Stimulated activated CD4-positive, alpha-beta T cell treated with anti-CD3 and anti-CD28 coated beads, Interleukin-2, amount 100 ng/mL, for 24 hours (primary cell): ENCODE results near the gene EIF4G3.
"Not testable (repeated sequence)": the region's sequence is repeated elsewhere in the genome, so short reads cannot be mapped to it uniquely, and the experiment has no call there.

Experiments
- DNase-seq, 2 donors: peaks; one replicate each; pipeline ENCODE4 v3.0.0-alpha.2; 2020

EIF4G3 gene

DNA sequence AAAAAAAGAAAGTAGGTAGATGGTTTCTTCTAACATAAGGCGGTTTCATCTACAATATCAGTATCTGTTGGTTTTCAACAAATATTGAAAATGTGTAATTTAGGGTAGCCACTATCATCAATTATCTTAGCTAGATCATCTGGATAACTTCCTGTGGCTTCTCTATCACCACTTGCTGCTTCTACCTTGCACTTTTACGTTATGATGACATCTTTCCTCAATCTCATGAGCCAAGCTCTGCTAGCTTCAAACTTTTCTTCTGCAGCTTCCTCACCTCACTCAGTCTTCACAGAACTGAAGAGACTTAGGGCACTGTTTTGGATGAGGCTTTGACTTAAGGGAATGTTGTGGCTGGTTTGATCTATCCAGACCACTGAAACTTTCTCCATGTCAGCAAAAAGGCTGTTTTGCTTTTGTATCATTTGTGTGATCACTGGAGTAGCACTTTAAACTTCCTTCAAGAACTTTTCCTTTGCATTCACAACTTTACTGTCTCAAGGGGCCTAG lies 244.7 kb downstream of the EIF4G3 start:
- no peak for DNase-seq

- DNase-seq = no peak
These were observed 246.3 kb downstream of the EIF4G3 start for GRCh38 chr1:20930427-20930826.

DNA sequence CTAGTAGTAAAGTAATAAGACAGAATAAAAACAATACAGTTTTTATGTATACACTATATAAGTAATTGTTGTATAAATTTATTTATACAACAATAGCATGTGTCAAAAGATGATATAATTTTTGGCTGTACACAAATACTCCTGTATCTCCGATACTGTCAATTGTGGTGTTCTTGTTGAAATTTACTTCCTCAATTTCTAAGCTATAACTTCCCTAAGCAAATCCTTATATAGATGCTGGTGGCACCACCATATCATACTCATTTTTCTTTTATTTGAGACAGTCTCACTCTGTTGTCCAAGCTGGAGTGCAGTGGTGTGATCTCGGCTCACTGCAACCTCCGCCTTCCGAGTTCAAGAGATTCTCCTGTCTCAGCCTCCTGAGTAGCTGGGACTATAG lies 248.6 kb downstream of the EIF4G3 start:
- no peak for DNase-seq

- DNase-seq = no peak
These were observed 255.4 kb downstream of the EIF4G3 start for GRCh38 chr1:20921285-20921684.

- DNase-seq = no peak
These were observed 263.5 kb downstream of the EIF4G3 start for GRCh38 chr1:20913242-20913641.

GRCh38 chr1:20907526-20907925 lies 269.2 kb downstream of the EIF4G3 start:
- not testable (repeated sequence) for DNase-seq

DNA sequence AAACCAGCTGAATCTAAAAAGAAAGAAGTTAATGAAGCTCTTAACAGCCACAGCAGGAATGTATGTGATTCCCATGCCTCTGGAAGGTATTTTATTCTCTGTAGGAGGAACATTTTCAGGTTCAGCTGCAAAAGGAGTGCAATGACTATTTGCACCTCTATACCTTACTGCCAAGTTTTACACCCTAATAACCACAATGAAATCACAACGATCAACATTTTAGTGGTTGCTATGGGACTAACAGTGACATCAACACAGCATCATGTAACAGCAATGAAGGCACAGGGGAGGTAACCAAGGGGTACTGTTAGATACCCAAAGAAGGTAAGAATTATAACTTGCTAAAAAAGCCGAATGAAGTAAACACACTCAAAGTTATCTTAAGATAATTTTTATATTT lies 273.3 kb downstream of the EIF4G3 start:
- no peak for DNase-seq

GRCh38 chr1:20900056-20900455 lies 276.6 kb downstream of the EIF4G3 start:
- DNase-seq = no peak

- no peak for DNase-seq
These were observed 277.3 kb downstream of the EIF4G3 start for GRCh38 chr1:20899154-20899972.

DNA sequence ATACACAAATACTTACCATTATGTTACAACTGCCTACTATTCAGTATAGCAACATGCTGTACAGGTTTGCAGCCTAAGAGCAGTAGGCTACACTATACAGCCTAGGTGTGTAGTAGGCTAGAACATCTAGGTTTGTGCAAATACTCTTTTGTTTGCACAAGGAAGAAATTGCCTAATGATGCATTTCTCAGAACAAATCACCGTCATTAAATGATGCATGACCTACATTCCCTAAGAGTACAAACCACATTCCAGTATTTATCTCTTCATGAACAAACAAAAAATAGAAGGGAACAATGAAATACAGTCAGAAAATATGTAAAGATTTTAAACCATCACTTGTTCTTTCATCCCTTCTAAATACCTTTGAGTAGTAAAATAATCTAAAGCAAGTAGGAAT lies 279.9 kb downstream of the EIF4G3 start:
- DNase-seq = no peak

- no peak for DNase-seq
These were observed 282.8 kb downstream of the EIF4G3 start for GRCh38 chr1:20893931-20894330.

DNA sequence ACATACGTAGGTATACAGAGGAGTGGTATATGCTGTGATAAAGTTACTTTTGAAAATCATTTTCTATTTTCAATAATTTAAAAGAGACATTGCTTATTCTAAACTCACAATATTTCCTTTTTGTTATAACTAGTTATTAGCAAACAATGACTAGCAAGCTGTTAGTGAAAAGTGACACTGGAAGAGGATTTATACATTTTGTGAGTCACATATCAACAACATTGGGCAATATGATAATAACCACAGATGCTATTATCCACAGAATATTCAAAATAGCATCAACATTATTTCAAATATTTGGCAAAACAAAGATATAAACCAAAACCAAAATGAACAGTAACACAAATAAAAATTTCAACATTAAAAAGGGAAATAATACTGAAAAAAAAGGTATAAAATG lies 285.6 kb downstream of the EIF4G3 start:
- DNase-seq = no peak

- DNase-seq = no peak
These were observed 289.5 kb downstream of the EIF4G3 start for GRCh38 chr1:20887246-20887645.

GRCh38 chr1:20885121-20885520 lies 291.6 kb downstream of the EIF4G3 start:
- DNase-seq = no peak

GRCh38 chr1:20884513-20884912 lies 292.2 kb downstream of the EIF4G3 start:
- DNase-seq = no peak

DNA sequence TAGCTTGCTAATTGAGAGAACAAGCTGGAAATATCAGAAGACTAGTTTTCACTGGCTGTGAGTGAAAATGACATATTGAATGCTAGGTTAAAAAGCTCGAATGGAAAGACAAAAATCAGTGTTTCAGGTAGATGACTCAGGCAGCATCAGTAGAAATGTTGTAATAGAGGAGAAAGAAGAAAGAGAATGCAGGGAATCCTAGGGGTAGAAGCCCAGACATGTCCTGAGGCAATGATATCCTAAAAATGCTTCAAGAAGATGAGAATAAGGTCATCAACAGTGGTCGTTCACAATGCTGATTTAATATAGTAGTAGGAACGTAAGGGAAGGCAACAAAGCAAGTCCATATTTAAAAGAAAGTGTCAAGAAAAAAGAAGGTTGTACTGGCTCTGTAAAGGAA lies 292.9 kb downstream of the EIF4G3 start:
- no peak for DNase-seq

DNA sequence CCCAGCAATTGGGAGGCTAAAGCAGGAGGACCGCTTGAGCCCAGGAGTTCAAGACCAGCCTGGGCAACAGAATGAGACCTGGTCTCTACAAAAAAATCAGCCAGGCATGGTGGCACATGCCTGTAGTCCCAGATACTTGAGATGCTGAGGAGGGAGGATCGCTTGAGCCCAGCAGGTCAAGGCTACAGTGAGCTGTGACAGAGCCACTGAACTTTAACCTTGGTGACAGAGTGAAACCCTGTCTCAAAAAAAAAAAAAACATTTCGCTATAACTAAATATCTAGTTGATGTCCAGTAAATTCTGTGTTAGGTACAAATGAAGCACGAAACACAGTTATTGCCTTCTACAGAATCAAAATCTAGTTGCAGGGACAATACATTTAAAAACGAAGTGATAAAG lies 293.9 kb downstream of the EIF4G3 start:
- DNase-seq = no peak

GRCh38 chr1:20878799-20879198 lies 297.9 kb downstream of the EIF4G3 start:
- no peak for DNase-seq

DNA sequence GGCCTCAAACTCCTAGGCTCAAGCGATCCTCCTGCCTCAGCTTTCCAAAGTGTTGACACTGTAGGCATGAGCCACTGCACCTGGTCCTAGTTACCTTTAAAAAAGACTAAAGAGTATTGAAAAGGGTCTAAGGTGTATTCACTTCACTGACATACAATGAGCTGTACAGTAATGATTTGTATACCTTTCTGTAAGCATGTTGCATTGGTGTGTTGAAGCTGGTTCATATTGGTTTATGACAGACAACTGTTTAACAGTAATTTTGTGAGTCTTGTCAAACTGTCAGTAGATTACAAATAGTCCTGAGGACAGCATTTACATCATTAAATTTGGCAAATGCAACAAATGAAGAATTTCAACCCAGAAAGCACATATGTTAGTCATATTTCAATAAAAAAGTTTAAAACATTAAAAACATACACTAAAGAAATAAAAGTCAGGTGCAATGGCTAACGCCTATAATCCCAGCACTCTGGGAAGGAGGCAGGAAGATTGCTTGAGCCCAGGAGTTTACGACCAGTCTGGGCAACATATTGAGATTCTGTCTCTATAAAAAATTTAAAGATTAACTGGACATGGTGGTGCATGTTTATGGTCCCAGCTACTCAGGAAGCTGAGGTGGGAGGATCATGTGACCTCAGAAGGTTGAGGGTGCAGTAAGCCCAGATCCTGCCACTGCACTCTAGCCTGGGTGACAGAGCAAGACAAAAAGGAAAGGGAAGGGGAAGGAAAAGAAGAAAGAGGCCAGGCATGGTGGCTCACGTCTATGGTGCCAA lies 301.3 kb downstream of the EIF4G3 start:
- DNase-seq = no peak

GRCh38 chr1:20873311-20873710 lies 303.4 kb downstream of the EIF4G3 start:
- no peak for DNase-seq

DNA sequence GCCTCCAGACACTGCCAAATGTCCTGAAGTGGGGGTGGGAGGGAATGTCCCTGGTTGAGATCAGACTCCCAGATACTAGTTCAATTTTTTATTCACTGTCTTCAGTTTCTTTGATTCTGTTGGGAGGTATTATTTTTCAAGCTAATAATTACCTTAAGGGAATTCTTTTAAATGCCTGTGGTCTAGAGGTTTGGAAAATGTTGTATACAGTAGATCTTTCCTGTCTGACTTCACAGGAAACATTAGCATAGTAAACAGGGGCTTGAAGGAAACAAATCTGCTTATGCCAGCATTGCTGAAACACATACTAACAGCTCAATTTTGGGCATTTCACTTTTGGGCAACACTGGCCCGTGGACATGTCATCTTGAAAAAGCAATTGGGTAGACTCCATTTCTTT lies 305.3 kb downstream of the EIF4G3 start:
- no peak for DNase-seq

GRCh38 chr1:20870718-20871117 lies 306.0 kb downstream of the EIF4G3 start:
- no peak for DNase-seq

DNA sequence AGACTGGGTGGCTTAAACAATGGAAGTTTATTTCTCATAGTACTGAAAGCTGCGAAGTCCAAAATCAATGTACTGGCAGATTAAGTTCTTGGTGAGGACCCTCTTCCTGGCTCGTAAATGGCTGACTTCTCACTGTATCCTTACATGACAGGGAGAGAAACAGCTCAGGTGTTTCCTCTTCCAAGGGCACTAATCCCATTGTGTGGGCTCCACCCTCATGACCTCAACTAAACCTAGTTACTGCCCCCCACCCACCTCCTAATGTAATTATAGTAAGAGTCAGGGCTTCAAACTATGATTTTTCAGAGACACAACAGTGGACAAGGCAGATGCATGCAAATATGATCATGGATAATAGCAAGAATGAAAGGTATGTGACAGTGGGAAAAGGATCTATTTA lies 308.4 kb downstream of the EIF4G3 start:
- DNase-seq = no peak

DNA sequence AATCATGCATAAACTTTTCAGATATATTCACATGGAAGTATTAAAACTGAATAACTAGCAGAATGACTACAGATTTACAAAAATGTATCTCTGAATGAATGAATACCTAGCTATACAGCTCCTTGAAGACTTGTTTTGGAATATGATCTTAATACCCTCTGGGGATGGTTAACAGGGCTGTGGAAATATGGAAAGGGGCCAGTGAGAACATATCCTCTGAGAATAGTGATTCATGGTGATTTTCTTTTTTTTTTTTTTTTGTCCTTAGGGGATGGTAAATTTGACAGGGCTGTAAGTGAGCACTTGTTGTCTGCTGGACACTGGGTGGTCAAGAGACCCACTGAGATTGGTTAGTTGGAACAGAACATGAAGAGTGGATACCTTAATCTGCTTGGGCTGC lies 308.9 kb downstream of the EIF4G3 start:
- no peak for DNase-seq
